Measurements from ENCODE around the gene FERMT1. TPM values are rescaled to one million over a fixed set of nuclear protein-coding genes. Genes with fewer than 3 reads are reported as not detected.

The FERMT1 gene
- total and polyA plus RNA-seq, 2 donors (not counting 3 experiments of a cell fraction or from before 2014, with no cell fraction given) = 0.11 to 1.5 TPM

GRCh38 chr20:6122111-6122872 is 538 bp downstream of the FERMT1 start:
- peak overlapping the region; percentile 1 to 36 (median 34) for H3K4me3 ChIP-seq (replicated peaks in 1 of 3; ENCODE audit: insufficient read depth in 1 of 3, low read depth in 1 of 3, low read length in 3 of 3)
- DNase-seq (ENCODE audit: low read depth, low spot score) (peak; percentile 28), FAIRE-seq (no peak)
- no peaks in the 10 kb centered on the region for H4K20me1 ChIP-seq (replicated peaks; ENCODE audit: control insufficient read depth, extremely low read depth, insufficient read depth, low read length)
- no peaks in the 10 kb centered on the region for H3K9me3 ChIP-seq (replicated peaks; ENCODE audit: control insufficient read depth, insufficient read depth, low read length)
- H2AFZ ChIP-seq (ENCODE audit: low read depth, low read length) = peak overlapping the region; percentile 87
- H3K9me1 ChIP-seq (replicated peaks; ENCODE audit: control insufficient read depth, extremely low read depth, insufficient read depth, low read length) = no peaks in the 10 kb centered on the region
- no peak overlapping the region for H3K9ac ChIP-seq (replicated peaks; ENCODE audit: extremely low read depth, insufficient read depth, low read length)
- H3K79me2 ChIP-seq (ENCODE audit: control insufficient read depth, insufficient read depth, low read length) = no peaks in the 10 kb centered on the region
- no peak overlapping the region for H3K27ac ChIP-seq (ENCODE audit: insufficient read depth, low read depth, low read length)
- H3K4me1 ChIP-seq (ENCODE audit: control insufficient read depth, extremely low read depth, insufficient read depth, low read length) = peaks cover 12% of the 10 kb centered on the region
- no peak for TF ChIP-seq EZH2 (IDR thresholded peaks at IDR 0.05; ENCODE audit: borderline replicate concordance, low read depth, low read length, severe bottlenecking)
- peak; percentile 26 for TF ChIP-seq MAX (IDR thresholded peaks at IDR 0.05; ENCODE audit: insufficient read depth, insufficient read length)
- H3K27me3 ChIP-seq (ENCODE audit: control insufficient read depth in 2 of 2, insufficient read depth in 2 of 2, low read length in 2 of 2) = peaks cover 2 to 6% of the 10 kb centered on the region in 2 experiments
- no peaks in the 10 kb centered on the region for H3K36me3 ChIP-seq (ENCODE audit: control insufficient read depth in 2 of 2, extremely low read depth in 1 of 2, insufficient read depth in 2 of 2, low read length in 2 of 2)
- H3K4me2 ChIP-seq (ENCODE audit: insufficient read depth, low read length) = peak overlapping the region; percentile 70
- intact Hi-C loops (cut with micrococcal nuclease) = no loop called here
- dilution Hi-C loops (cut with MboI; ENCODE audit: extremely low pct_ligation_motif_present, low sequenced_read_pairs) = no loop called here
- CTCF ChIA-PET = interaction anchor here (1.0 to 1.1 kb wide), 3 partner anchors 14 to 19 kb away, joined by 3 to 4 read pairs (median 3); no protein-coding TSS in a partner anchor
- POLR2A ChIA-PET = no interaction called here
- BruUV-seq (replicated peaks) = no TSS peak

- FAIRE-seq (no peak), DNase-seq (ENCODE audit: low read depth, low spot score) (no peak)
- H3K9ac ChIP-seq (replicated peaks; ENCODE audit: extremely low read depth, insufficient read depth, low read length) = no peak overlapping the region
- H3K27me3 ChIP-seq (ENCODE audit: control insufficient read depth in 2 of 2, insufficient read depth in 2 of 2, low read length in 2 of 2) = peaks cover 2 to 6% of the 10 kb centered on the region in 2 experiments
- dilution Hi-C loops (cut with MboI; ENCODE audit: extremely low pct_ligation_motif_present, low sequenced_read_pairs) = no loop called here
- BruUV-seq (replicated peaks) = no TSS peak
- H3K9me3 ChIP-seq (replicated peaks; ENCODE audit: control insufficient read depth, insufficient read depth, low read length) = no peaks in the 10 kb centered on the region
- ChIA-PET POLR2A (no interaction called here), CTCF (no interaction called here)
- no peak overlapping the region for H2AFZ ChIP-seq (ENCODE audit: low read depth, low read length)
- H3K4me2 ChIP-seq (ENCODE audit: insufficient read depth, low read length) = no peak overlapping the region
- no peak overlapping the region for H3K4me3 ChIP-seq (replicated peaks in 1 of 3; ENCODE audit: insufficient read depth in 1 of 3, low read depth in 1 of 3, low read length in 3 of 3)
- H3K4me1 ChIP-seq (ENCODE audit: control insufficient read depth, extremely low read depth, insufficient read depth, low read length) = peaks cover 12% of the 10 kb centered on the region
- TF ChIP-seq CTCF (IDR thresholded peaks at IDR 0.05; ENCODE audit: extremely low read depth in 1 of 2, insufficient read depth in 1 of 2, low read depth in 1 of 2, low read length in 2 of 2) (no peak), JUN (IDR thresholded peaks at IDR 0.05; ENCODE audit: borderline replicate concordance, insufficient read depth, insufficient read length, low read depth) (no peak), GATA2 (IDR thresholded peaks at IDR 0.05; ENCODE audit: insufficient read depth, insufficient read length, low read depth, low read length) (no peak), MAX (IDR thresholded peaks at IDR 0.05; ENCODE audit: insufficient read depth, insufficient read length) (no peak), MYC (IDR thresholded peaks at IDR 0.05; ENCODE audit: low read depth, low read length) (no peak), FOS (IDR thresholded peaks at IDR 0.05; ENCODE audit: borderline replicate concordance, insufficient read depth, low read length) (no peak), POLR2AphosphoS5 (IDR thresholded peaks at IDR 0.05; ENCODE audit: insufficient read depth, low read depth, low read length) (no peak), EZH2 (IDR thresholded peaks at IDR 0.05; ENCODE audit: borderline replicate concordance, low read depth, low read length, severe bottlenecking) (no peak), POLR2A (IDR thresholded peaks at IDR 0.05; ENCODE audit: low read depth, low read length) (no peak)
- H3K9me1 ChIP-seq (replicated peaks; ENCODE audit: control insufficient read depth, extremely low read depth, insufficient read depth, low read length) = no peaks in the 10 kb centered on the region
- H3K27ac ChIP-seq (ENCODE audit: insufficient read depth, low read depth, low read length) = no peak overlapping the region
- intact Hi-C loops (cut with micrococcal nuclease) = no loop called here
- H3K79me2 ChIP-seq (ENCODE audit: control insufficient read depth, insufficient read depth, low read length) = no peaks in the 10 kb centered on the region
- H4K20me1 ChIP-seq (replicated peaks; ENCODE audit: control insufficient read depth, extremely low read depth, insufficient read depth, low read length) = no peaks in the 10 kb centered on the region
- H3K36me3 ChIP-seq (ENCODE audit: control insufficient read depth in 2 of 2, extremely low read depth in 1 of 2, insufficient read depth in 2 of 2, low read length in 2 of 2) = no peaks in the 10 kb centered on the region
Observed at GRCh38 chr20:6121504-6121903, 1.3 kb downstream of the FERMT1 start.

Measured in endothelial cell of umbilical vein (primary cell).